ENCODE measurements around the gene ZNF790.

The ZNF790 gene

GRCh38 chr19:36771261-36772231, 66.6 kb downstream of the ZNF790 start:
- peak; percentile 93 for DNase-seq
